Liver (tissue), 9 donors: ENCODE data around the gene PDRG1. TPM values are rescaled to one million over a fixed set of nuclear protein-coding genes. Genes with fewer than 3 reads are reported as not detected.
"Not testable (repeated sequence)": the region's sequence is repeated elsewhere in the genome, so short reads cannot be mapped to it uniquely, and the experiment has no call there.

Experiments
- DNase-seq: peaks from one replicate; pipeline ENCODE4 v3.0.0-alpha.2; 2017; ENCODE audit warnings: low spot score
- H3K27ac ChIP-seq, 2 donors: one replicate each; pipeline ENCODE4 v1.7.0; 2013; ENCODE audit warnings: inconsistent platforms in 2 of 2, low read length in 2 of 2, control low read depth in 1 of 2, low read depth in 1 of 2, mild to moderate bottlenecking in 1 of 2
- H3K27me3 ChIP-seq, 4 donors: one replicate each; pipeline versions ENCODE4 v1.6.1 to v1.7.0; 2013; ENCODE audit warnings: low read length in 3 of 4, inconsistent platforms in 1 of 4, mild to moderate bottlenecking in 1 of 4, moderate library complexity in 1 of 4; ENCODE audit not compliant: control insufficient read depth in 4 of 4, insufficient read depth in 4 of 4
- H3K36me3 ChIP-seq, 4 donors: one replicate each; pipeline versions ENCODE4 v1.6.1 to v1.7.0; 2013; ENCODE audit warnings: low read length in 3 of 4, mild to moderate bottlenecking in 3 of 4, low read depth in 1 of 4, moderate library complexity in 1 of 4; ENCODE audit not compliant: control insufficient read depth in 4 of 4, insufficient read depth in 3 of 4
- H3K4me1 ChIP-seq, 4 donors: one replicate each; pipeline versions ENCODE4 v1.6.1 to v1.7.0; 2013; ENCODE audit warnings: low read length in 3 of 4, mild to moderate bottlenecking in 3 of 4, moderate library complexity in 1 of 4; ENCODE audit not compliant: control insufficient read depth in 4 of 4, insufficient read depth in 4 of 4
- H3K4me3 ChIP-seq, 3 donors: one replicate each; pipeline versions ENCODE4 v1.6.1 to v1.7.0; 2013; ENCODE audit warnings: low read length in 3 of 3, control low read depth in 1 of 3, low read depth in 1 of 3, mild to moderate bottlenecking in 1 of 3
- H3K9ac ChIP-seq, 2 donors: one replicate each; pipeline ENCODE4 v1.7.0; 2013; ENCODE audit warnings: low read length in 2 of 2, mild to moderate bottlenecking in 2 of 2, moderate library complexity in 2 of 2, control low read depth in 1 of 2, low read depth in 1 of 2
- H3K9me3 ChIP-seq, 4 donors: one replicate each; pipeline versions ENCODE4 v1.6.1 to v1.7.0; 2013; ENCODE audit warnings: low read length in 3 of 4; ENCODE audit not compliant: control insufficient read depth in 4 of 4
- ATF3 ChIP-seq: IDR thresholded peaks from 2 replicates; pipeline ENCODE4 v1.6.1; 2016; ENCODE audit warnings: antibody characterized with exemption
- CTCF ChIP-seq: fragments of 150-350 bp; IDR thresholded peaks from 2 replicates; pipeline ENCODE4 v1.5.1; 2017; ENCODE audit warnings: improper control_type of control experiment, low read depth, low read length; ENCODE audit not compliant: missing input control
- EGR1 ChIP-seq, 2 donors: IDR thresholded peaks; 2 replicates each; pipeline ENCODE4 v1.6.1; 2016 to 2018; ENCODE audit warnings: antibody characterized with exemption in 2 of 2, low read depth in 2 of 2
- GABPA ChIP-seq, 2 donors: IDR thresholded peaks in 1 of 2; conservative IDR thresholded peaks in 1 of 2; 2 replicates each; pipeline ENCODE4 v1.6.1; 2016; ENCODE audit warnings: antibody characterized with exemption in 2 of 2, mild to moderate bottlenecking in 1 of 2, moderate library complexity in 1 of 2
- HNF4G ChIP-seq: IDR thresholded peaks from 2 replicates; pipeline ENCODE4 v1.6.1; 2016; ENCODE audit warnings: antibody characterized with exemption
- JUND ChIP-seq, 2 donors: IDR thresholded peaks; 2 replicates each; pipeline ENCODE4 v1.6.1; 2016; ENCODE audit warnings: antibody characterized with exemption in 2 of 2
- MAX ChIP-seq: IDR thresholded peaks from 2 replicates; pipeline ENCODE4 v1.6.1; 2016; ENCODE audit warnings: antibody characterized with exemption
- NR2F2 ChIP-seq: IDR thresholded peaks from 2 replicates; pipeline ENCODE4 v1.6.1; 2016; ENCODE audit warnings: antibody characterized with exemption
- RAD21 ChIP-seq, 2 donors: IDR thresholded peaks; 2 replicates each; pipeline ENCODE4 v1.6.1; 2016; ENCODE audit warnings: antibody characterized with exemption in 2 of 2, mild to moderate bottlenecking in 2 of 2
- REST ChIP-seq: IDR thresholded peaks from 2 replicates; pipeline ENCODE4 v1.6.1; 2016; ENCODE audit warnings: antibody characterized with exemption, mild to moderate bottlenecking
- RXRA ChIP-seq, 2 donors: IDR thresholded peaks; 2 replicates each; pipeline ENCODE4 v1.6.1; 2017 to 2018; ENCODE audit warnings: antibody characterized with exemption in 2 of 2, mild to moderate bottlenecking in 1 of 2
- SP1 ChIP-seq: IDR thresholded peaks from 2 replicates; pipeline ENCODE4 v1.6.1; 2018; ENCODE audit warnings: antibody characterized with exemption, mild to moderate bottlenecking
- TAF1 ChIP-seq: conservative IDR thresholded peaks from 2 replicates; pipeline ENCODE4 v1.6.1; 2016; ENCODE audit warnings: antibody characterized with exemption, mild to moderate bottlenecking
- YY1 ChIP-seq: IDR thresholded peaks from 2 replicates; pipeline ENCODE4 v1.6.1; 2016; ENCODE audit warnings: antibody characterized with exemption, mild to moderate bottlenecking
- ZBTB33 ChIP-seq: IDR thresholded peaks from 2 replicates; pipeline ENCODE4 v1.6.1; 2016; ENCODE audit warnings: antibody characterized with exemption
- whole genome bisulfite sequencing: extraction: QIAGEN DNeasy Blood & Tissue Kit; methylation state at CpG from one replicate; pipeline ENCODE4 v1.1.7; 2013; 5-methylcytosine and 5-hydroxymethylcytosine counted together
- polyA plus RNA-seq, 2 donors: library from polyadenylated mRNA; stranded (reverse) in 1 of 2; unstranded in 1 of 2; fragments of 200-250 nt in 1 of 2; fragments of >200 nt in 1 of 2; fragmentation: Nextera tagmentation in 1 of 2; extraction: Ambion mirVana in 1 of 2; gene quantifications; one replicate each; pipeline versions ENCODE4 v1.2.1 to v1.2.3, GENCODE V29; 2013 to 2015
- total RNA-seq, 2 donors: library from RNA; depleted of rRNA; stranded (reverse); fragments of >200 nt; gene quantifications; one replicate each; pipeline ENCODE4 v1.2.3, GENCODE V29; 2014
- donor health status: healthy.
- donor health status: healthy.
- donor health status: healthy.
- donor health status: healthy.
- donor health status: healthy.

Gene PDRG1
- total and polyA plus RNA-seq, 4 donors: 2.2 to 8.0 (median 3.6) TPM

- 60% methylated on average over 6 of the region's 6 CpGs for WGBS
- TF ChIP-seq RXRA (IDR thresholded peaks at IDR 0.05): no peak
- no peak for TF ChIP-seq RAD21 (IDR thresholded peaks at IDR 0.05)
- TF ChIP-seq CTCF: no peak
- no peak for TF ChIP-seq YY1
- TF ChIP-seq GABPA (IDR thresholded peaks at IDR 0.05 in 1 of 2, conservative IDR thresholded peaks at IDR 0.05 in 1 of 2): no peak
- no peak for TF ChIP-seq TAF1
- TF ChIP-seq JUND (IDR thresholded peaks at IDR 0.05): no peak
- TF ChIP-seq HNF4G: no peak
- no peak for TF ChIP-seq SP1
- no peak for TF ChIP-seq NR2F2
- TF ChIP-seq REST: no peak
- no peak for TF ChIP-seq MAX
- no peak for TF ChIP-seq ZBTB33
- Histone ChIP-seq H3K9ac (no peak overlapping the region), H3K9me3 (no peaks in the 10 kb centered on the region), H3K4me1 (no peaks in the 10 kb centered on the region), H3K27me3 (peaks cover 0 to 7% (median 0%) of the 10 kb centered on the region in 4 donors), H3K27ac (no peak overlapping the region), H3K4me3 (no peak overlapping the region), H3K36me3 (no peaks in the 10 kb centered on the region)
- no peak for DNase-seq
These were observed 32.3 kb downstream of the PDRG1 start for GRCh38 chr20:31919410-31920155.

GRCh38 chr20:31918466-31919105 is 33.3 kb downstream of the PDRG1 start:
- TF ChIP-seq RAD21 (IDR thresholded peaks at IDR 0.05) (no peak), REST (no peak), ATF3 (no peak), EGR1 (IDR thresholded peaks at IDR 0.05; ENCODE audit: low read depth in 2 of 2) (no peak)
- H3K36me3 ChIP-seq: no peaks in the 10 kb centered on the region
- no peaks in the 10 kb centered on the region for H3K9me3 ChIP-seq
- H3K9ac ChIP-seq: no peak overlapping the region
- no peak for DNase-seq
- WGBS: 80% methylated on average over 7 of the region's 7 CpGs
- H3K27me3 ChIP-seq: peaks cover 0 to 7% (median 0%) of the 10 kb centered on the region in 4 donors
- H3K27ac ChIP-seq: no peak overlapping the region
- H3K4me1 ChIP-seq: no peaks in the 10 kb centered on the region
- no peak overlapping the region for H3K4me3 ChIP-seq

GRCh38 chr20:31917962-31918412 is 33.9 kb downstream of the PDRG1 start:
- DNase-seq, H3K27ac ChIP-seq, H3K27me3 ChIP-seq, H3K9ac ChIP-seq, H3K36me3 ChIP-seq, H3K9me3 ChIP-seq, H3K4me1 ChIP-seq, H3K4me3 ChIP-seq: not testable (repeated sequence)
- WGBS: 24% methylated on average over 7 of the region's 7 CpGs
